Upper lobe of right lung (tissue), 1 donor: Measurements from ENCODE around the gene CPNE8. TPM values are rescaled to one million over a fixed set of nuclear protein-coding genes. Genes with fewer than 3 reads are reported as not detected.
A peak's percentile ranks its signal among the peaks of the same experiment; 100 is the strongest.

ENCODE experiments used
- ATAC-seq: fragments of 200-7000 bp; cut with Tn5 transposase; one replicate; pipeline ENCODE4 v1.9.1; 2020; ENCODE audit warnings: mild to moderate bottlenecking, moderate library complexity
- DNase-seq: peaks from one replicate; pipeline ENCODE4 v3.0.0-alpha.2; 2020
- H3K27ac ChIP-seq: fragments of 200-600 bp; one replicate; pipeline ENCODE4 v1.8.0; 2022
- H3K27me3 ChIP-seq: fragments of 200-600 bp; one replicate; pipeline ENCODE4 v1.8.0; 2022; ENCODE audit warnings: mild to moderate bottlenecking
- H3K36me3 ChIP-seq: fragments of 200-600 bp; one replicate; pipeline ENCODE4 v1.8.0; 2022
- H3K4me1 ChIP-seq: fragments of 200-600 bp; one replicate; pipeline ENCODE4 v1.8.0; 2022
- H3K4me3 ChIP-seq: fragments of 200-600 bp; one replicate; pipeline ENCODE4 v1.8.0; 2022; ENCODE audit warnings: mild to moderate bottlenecking
- H3K9me3 ChIP-seq: fragments of 200-600 bp; one replicate; pipeline ENCODE4 v1.8.0; 2022
- intact Hi-C: fragments of 100-400 bp; cut with DNase I; formaldehyde crosslinking; loops from one replicate; pipeline ENCODE4 v1.11.0; 2022
- total RNA-seq: library from RNA; stranded (reverse); fragmentation: NEBNext Ultra II Directional; extraction: Animal tissue kit (Norgen Biotek cat#: 25700); gene quantifications from one replicate; pipeline ENCODE4 v1.2.1, GENCODE V29; 2021
- TF ChIP-seq, protein P1 (sequence below): fragments of 200-600 bp; IDR thresholded peaks from one replicate; pipeline ENCODE4 v1.8.0; 2022; ENCODE audit warnings: antibody characterized with exemption
- donor health status: DM: no; HTN: yes; CAD: no; lungs with severe emphysema.

Gene CPNE8
- total RNA-seq, 1 donor from 2014 or later = 32.1 TPM

DNA sequence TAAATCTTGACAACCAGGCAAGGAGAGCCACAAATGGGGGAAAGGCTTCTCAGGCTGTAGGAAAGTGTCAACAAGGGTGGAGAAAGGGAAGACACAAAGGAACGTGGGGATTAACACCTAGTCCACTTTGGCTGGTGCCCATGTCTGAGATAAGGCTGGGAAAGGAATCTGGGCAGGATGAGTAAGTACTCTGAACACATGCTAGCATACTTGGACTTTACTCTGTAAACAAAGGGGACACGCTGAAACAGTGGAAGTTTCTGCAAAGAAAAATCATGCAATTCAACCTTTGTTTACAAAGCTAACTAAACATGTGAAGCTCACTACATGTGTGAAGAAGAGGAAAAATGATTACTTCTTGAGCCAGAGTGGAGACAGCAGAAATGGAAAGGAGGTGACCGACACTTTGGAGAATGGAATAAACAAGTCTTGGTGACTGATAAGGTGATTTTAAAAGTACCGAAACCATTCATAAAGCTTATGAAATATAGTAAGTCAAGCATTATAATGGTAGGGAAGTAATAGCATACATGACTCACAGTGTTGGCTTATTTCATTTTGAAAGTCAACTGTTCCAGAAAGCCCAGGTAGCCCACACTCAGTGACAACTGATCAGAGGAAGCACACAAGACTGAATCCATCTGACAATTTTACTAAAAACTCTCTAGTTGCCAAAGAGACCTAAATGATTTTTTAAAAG, 13.2 kb downstream of the CPNE8 start:
- H3K27ac ChIP-seq = no peak overlapping the region
- ATAC-seq (peak; percentile 66), DNase-seq (no peak)
- H3K9me3 ChIP-seq = no peaks in the 10 kb centered on the region
- no peaks in the 10 kb centered on the region for H3K36me3 ChIP-seq
- TF ChIP-seq, protein P1, sequence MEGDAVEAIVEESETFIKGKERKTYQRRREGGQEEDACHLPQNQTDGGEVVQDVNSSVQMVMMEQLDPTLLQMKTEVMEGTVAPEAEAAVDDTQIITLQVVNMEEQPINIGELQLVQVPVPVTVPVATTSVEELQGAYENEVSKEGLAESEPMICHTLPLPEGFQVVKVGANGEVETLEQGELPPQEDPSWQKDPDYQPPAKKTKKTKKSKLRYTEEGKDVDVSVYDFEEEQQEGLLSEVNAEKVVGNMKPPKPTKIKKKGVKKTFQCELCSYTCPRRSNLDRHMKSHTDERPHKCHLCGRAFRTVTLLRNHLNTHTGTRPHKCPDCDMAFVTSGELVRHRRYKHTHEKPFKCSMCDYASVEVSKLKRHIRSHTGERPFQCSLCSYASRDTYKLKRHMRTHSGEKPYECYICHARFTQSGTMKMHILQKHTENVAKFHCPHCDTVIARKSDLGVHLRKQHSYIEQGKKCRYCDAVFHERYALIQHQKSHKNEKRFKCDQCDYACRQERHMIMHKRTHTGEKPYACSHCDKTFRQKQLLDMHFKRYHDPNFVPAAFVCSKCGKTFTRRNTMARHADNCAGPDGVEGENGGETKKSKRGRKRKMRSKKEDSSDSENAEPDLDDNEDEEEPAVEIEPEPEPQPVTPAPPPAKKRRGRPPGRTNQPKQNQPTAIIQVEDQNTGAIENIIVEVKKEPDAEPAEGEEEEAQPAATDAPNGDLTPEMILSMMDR = no peak
- no peaks in the 10 kb centered on the region for H3K27me3 ChIP-seq
- H3K4me1 ChIP-seq = peaks cover 25% of the 10 kb centered on the region
- no peak overlapping the region for H3K4me3 ChIP-seq
- intact Hi-C loops = no loop called here

DNA sequence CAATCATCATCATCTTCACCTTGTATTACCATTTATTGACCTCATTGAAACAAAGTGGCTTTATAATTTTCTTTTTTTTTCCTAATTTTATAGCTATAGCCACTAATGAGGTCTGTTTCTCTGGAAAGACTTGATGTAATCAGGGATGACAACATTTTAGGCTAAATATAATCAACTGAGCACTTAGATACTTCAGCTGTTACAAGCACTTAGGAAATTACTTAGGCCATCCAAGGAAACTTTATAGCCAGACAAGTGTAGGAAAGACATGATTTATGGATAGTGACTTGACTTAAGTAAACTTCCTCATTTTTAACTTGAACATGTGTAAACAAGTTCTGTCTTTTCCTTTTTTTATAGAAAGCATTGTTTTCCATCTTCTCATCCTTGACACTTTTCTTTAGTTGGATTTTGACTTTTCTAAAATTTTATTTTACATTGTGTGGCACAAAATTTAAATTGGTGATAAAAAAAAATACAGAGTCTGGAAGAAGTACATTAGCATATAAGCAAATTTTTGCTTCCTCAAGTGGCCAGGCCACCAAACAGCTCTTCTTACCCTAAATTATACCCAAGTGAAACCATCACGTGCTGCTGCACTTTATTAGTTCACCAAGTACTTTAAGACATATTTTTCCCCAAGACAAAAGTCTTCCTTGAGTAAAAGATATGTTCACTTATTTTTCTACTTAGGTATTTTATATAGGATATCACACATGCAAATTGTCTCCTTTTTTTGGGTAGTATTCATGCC, 15.1 kb downstream of the CPNE8 start:
- TF ChIP-seq, protein P1 = no peak
- intact Hi-C loops = no loop called here
- H3K4me3 ChIP-seq = no peak overlapping the region
- H3K27ac ChIP-seq = no peak overlapping the region
- no peaks in the 10 kb centered on the region for H3K36me3 ChIP-seq
- no peaks in the 10 kb centered on the region for H3K27me3 ChIP-seq
- H3K9me3 ChIP-seq = no peaks in the 10 kb centered on the region
- DNase-seq = no peak
- peaks cover 25% of the 10 kb centered on the region for H3K4me1 ChIP-seq
- no peak for ATAC-seq

DNA sequence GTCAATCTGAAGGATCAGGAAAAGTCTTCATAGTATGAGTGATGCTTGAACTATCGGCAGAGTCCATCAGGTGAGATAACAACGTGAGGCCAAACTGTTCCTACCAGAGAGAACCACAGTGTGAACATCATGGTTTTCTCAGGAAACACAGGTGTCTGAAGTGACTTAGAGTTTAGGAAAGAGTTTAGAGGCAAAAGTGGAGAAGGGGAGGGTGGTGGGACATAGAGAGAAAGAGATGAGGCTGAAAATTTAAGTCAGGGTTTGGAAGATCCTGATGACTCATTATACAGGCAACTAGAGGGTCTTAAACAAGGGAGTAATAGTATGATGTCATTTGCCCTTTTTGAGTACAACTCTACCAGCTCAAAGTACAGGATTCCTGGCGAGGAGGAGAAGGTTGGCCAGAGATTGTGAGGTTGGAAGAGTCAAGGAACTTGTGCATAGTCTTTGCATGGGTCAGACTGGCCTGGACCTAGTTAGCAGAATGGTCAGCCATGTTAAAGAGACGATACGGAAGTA, 16.0 kb downstream of the CPNE8 start:
- peaks cover 25% of the 10 kb centered on the region for H3K4me1 ChIP-seq
- no peak for ATAC-seq
- no peaks in the 10 kb centered on the region for H3K27me3 ChIP-seq
- H3K36me3 ChIP-seq = no peaks in the 10 kb centered on the region
- DNase-seq = no peak
- intact Hi-C loops = no loop called here
- no peaks in the 10 kb centered on the region for H3K9me3 ChIP-seq
- TF ChIP-seq, protein P1 = no peak
- H3K4me3 ChIP-seq = no peak overlapping the region
- H3K27ac ChIP-seq = no peak overlapping the region

DNA sequence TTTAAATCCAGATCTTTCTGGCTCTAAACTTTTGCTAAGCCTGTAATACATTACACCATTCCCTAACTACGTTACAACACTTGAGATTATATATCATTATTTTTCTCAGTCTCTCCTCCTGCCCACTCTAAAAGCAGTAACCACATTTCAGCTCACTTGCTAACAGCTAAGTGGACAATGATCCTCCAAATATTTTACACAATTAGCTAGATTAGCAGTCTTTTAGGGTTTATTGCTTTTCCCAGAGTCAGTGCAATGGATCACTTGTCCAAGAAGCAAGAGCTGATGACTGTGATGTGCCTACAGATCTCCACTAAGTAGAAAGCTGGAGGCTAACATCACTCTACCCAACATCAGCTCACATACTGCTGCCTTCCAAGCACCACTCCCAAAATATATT, 17.6 kb downstream of the CPNE8 start:
- TF ChIP-seq, protein P1 = no peak
- Histone ChIP-seq H3K36me3 (no peaks in the 10 kb centered on the region), H3K27ac (no peak overlapping the region), H3K9me3 (no peaks in the 10 kb centered on the region), H3K4me1 (peaks cover 18% of the 10 kb centered on the region), H3K27me3 (no peaks in the 10 kb centered on the region), H3K4me3 (no peak overlapping the region)
- DNase-seq (no peak), ATAC-seq (no peak)
- intact Hi-C loops = no loop called here

DNA sequence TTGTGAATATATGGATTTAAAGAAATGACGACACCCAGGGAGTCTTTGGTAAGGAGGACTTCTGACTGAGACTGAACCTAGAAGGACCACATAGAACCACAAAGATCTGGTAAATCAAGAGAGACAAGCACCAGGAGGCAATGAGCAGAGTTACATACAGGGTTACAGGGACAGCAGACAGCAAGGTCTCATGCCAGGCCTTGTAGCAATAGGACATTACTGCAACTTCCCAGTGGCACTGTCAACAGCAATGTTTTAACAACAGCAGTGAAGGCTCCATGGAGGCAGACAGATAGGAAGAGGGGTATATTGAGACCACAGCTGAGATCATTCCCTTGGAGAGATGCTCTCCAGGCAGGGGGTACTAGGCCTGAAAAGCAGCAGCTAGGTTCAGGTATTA, 18.5 kb downstream of the CPNE8 start:
- Histone ChIP-seq H3K9me3 (no peaks in the 10 kb centered on the region), H3K4me1 (peaks cover 10% of the 10 kb centered on the region), H3K4me3 (no peak overlapping the region), H3K27me3 (no peaks in the 10 kb centered on the region), H3K27ac (no peak overlapping the region), H3K36me3 (no peaks in the 10 kb centered on the region)
- intact Hi-C loops = no loop called here
- TF ChIP-seq, protein P1 = no peak
- DNase-seq = no peak
- ATAC-seq = no peak
